ENCODE data around the gene PPP1R14C.
"Not testable (repeated sequence)": the region's sequence is repeated elsewhere in the genome, so short reads cannot be mapped to it uniquely, and the experiment has no call there.

Gene PPP1R14C

GRCh38 chr6:150220634-150221551 lies 78.0 kb downstream of the PPP1R14C start:
- no peak for DNase-seq (ENCODE audit: low spot score)

- no peak for DNase-seq (ENCODE audit: low spot score)
These were observed 82.0 kb downstream of the PPP1R14C start for GRCh38 chr6:150224820-150225219.

GRCh38 chr6:150227281-150227680 lies 84.4 kb downstream of the PPP1R14C start:
- DNase-seq (ENCODE audit: low spot score): no peak

GRCh38 chr6:150228072-150228733 lies 85.4 kb downstream of the PPP1R14C start:
- DNase-seq (ENCODE audit: low spot score): no peak

GRCh38 chr6:150229436-150230163 lies 86.8 kb downstream of the PPP1R14C start:
- DNase-seq (ENCODE audit: low spot score): no peak

- DNase-seq (ENCODE audit: low spot score): no peak
These were observed 87.3 kb downstream of the PPP1R14C start for GRCh38 chr6:150230164-150230561.

GRCh38 chr6:150230832-150231524 lies 88.1 kb downstream of the PPP1R14C start:
- no peak for DNase-seq (ENCODE audit: low spot score)

GRCh38 chr6:150231525-150231850 lies 88.6 kb downstream of the PPP1R14C start:
- no peak for DNase-seq (ENCODE audit: low spot score)

GRCh38 chr6:150233843-150234269 lies 91.0 kb downstream of the PPP1R14C start:
- DNase-seq (ENCODE audit: low spot score): no peak

- DNase-seq (ENCODE audit: low spot score): no peak
These were observed 92.4 kb downstream of the PPP1R14C start for GRCh38 chr6:150235218-150235617.

GRCh38 chr6:150236114-150236513 lies 93.3 kb downstream of the PPP1R14C start:
- DNase-seq (ENCODE audit: low spot score): no peak

GRCh38 chr6:150236544-150236943 lies 93.7 kb downstream of the PPP1R14C start:
- DNase-seq (ENCODE audit: low spot score): no peak

GRCh38 chr6:150237626-150238025 lies 94.8 kb downstream of the PPP1R14C start:
- no peak for DNase-seq (ENCODE audit: low spot score)

- no peak for DNase-seq (ENCODE audit: low spot score)
These were observed 95.5 kb downstream of the PPP1R14C start for GRCh38 chr6:150238336-150238741.

- DNase-seq (ENCODE audit: low spot score): no peak
These were observed 96.1 kb downstream of the PPP1R14C start for GRCh38 chr6:150238846-150239407.

- DNase-seq (ENCODE audit: low spot score): not testable (repeated sequence)
These were observed 98.9 kb downstream of the PPP1R14C start for GRCh38 chr6:150241756-150242155.

GRCh38 chr6:150243620-150244314 lies 100.9 kb downstream of the PPP1R14C start:
- no peak for DNase-seq (ENCODE audit: low spot score)

GRCh38 chr6:150245148-150245935 lies 102.5 kb downstream of the PPP1R14C start:
- no peak for DNase-seq (ENCODE audit: low spot score)

- DNase-seq (ENCODE audit: low spot score): no peak
These were observed 105.0 kb downstream of the PPP1R14C start for GRCh38 chr6:150247803-150248202.

- DNase-seq (ENCODE audit: low spot score): no peak
These were observed 105.5 kb downstream of the PPP1R14C start for GRCh38 chr6:150248300-150248699.

Data from hematopoietic multipotent progenitor cell treated with erythropoietin and hydrocortisone succinate and interleukin-3 and kit ligand, for 17 days (in vitro differentiated cells).